ENCODE data around the gene NALF2. TPM values are rescaled to one million over a fixed set of nuclear protein-coding genes. Genes with fewer than 3 reads are reported as not detected.

Gene NALF2
- total RNA-seq, 2 experiments from 2014 or later: 0.19 to 0.26 TPM

DNA sequence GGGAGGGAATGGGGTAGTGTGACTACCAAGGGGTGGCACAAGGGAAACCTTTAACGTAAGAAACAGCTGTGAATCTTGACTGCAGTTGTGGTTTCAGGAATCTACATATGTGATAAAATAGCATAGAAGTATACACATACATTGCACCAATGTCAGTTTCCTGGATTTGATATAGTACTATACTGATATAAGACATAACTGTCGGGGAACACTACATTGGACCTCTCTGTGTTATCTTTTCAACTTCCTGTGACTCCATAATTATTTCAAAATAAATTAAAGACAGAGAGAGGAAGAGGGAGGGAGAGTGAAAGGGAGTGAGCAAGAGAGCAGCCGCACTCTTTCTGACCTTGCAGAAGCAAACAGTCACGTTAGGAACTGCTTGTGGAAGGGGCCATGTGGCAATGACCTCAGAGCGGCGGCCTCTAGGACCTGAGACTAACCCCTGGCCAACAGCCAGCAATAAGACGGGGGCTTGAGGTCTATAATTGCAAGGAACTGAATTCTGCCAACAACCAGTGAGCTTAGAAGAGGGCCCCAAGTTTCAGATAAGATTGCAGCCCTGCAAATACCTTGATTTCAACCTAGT, 47.4 kb downstream of the NALF2 start:
- H3K9me3 Mint-ChIP-seq: no peaks in the 10 kb centered on the region
- DNase-seq: no peak
- no peaks in the 10 kb centered on the region for H3K36me3 Mint-ChIP-seq
- no peak overlapping the region for H3K4me3 Mint-ChIP-seq
- H3K4me1 Mint-ChIP-seq: no peaks in the 10 kb centered on the region
- no peak overlapping the region for H3K27ac Mint-ChIP-seq
- peaks cover 4% of the 10 kb centered on the region for H3K27me3 Mint-ChIP-seq

DNA sequence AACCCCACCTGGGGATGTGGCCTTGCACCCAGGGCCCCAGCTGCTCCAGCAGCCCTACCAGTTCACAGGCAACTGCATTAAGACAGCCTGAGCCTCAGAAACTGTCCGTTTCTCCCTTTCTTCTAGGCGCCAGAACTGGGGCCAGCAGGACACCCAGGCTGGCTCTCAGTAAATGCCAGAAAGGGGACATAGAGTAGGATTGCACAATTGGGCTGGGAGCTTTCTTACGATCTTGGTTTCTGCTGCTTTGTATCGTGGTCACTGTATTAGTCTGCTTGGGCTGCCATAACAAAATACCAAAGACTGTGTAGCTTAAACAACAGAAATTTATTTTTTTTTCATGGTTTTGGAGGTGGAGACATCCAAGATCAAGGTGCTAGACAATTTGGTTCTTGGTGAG, 48.4 kb downstream of the NALF2 start:
- Mint-ChIP-seq H3K36me3 (no peaks in the 10 kb centered on the region), H3K4me3 (no peak overlapping the region), H3K27me3 (peaks cover 4% of the 10 kb centered on the region), H3K4me1 (no peaks in the 10 kb centered on the region), H3K9me3 (no peaks in the 10 kb centered on the region), H3K27ac (no peak overlapping the region)
- DNase-seq: no peak

Other genes starting within 250 kb of the NALF2 start
- 1 to 10 TPM; 1.3 to 1.4 TPM for gene EDA, start 111.8 kb downstream of the NALF2 start, total RNA-seq

Measured in activated naive CD8-positive, alpha-beta T cell treated with anti-CD3 and anti-CD28 coated beads for 36 hours (primary cell).